ENCODE results near the gene ENTHD1.

DNA sequence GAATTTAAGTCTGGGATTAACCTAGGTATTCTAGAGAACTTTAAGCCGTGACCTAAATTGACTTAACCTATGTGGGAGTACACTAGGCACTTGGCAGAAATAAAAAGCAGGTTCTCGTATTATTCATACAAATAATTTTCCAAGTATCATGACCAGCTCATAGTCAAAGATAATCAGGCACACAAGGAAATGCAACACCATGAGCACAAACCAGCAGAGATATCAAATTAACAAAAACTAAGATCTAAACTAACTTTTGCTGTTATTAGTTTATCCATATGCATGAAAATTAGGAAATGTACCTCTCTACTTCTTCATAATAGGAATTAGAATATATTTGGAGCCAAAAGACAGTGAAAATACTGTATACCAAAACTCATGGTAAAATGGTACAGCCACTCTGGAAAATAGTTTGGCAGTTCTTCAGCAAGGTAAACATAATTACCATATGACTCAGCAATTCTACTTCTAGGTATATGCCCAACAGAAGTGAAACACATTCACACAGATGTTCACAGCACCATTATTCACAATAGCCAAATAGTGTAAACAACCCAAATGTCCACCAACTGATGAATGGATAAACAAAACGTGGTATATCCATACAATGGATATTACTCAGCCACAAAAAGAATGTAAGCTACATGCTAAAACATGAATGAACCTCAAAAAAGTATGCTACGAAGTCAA, 154.1 kb downstream of the ENTHD1 start:
- no peak for TF ChIP-seq POLR2AphosphoS5 (IDR thresholded peaks at IDR 0.05; ENCODE audit: low read depth, low read length)
- no peak for TF ChIP-seq POLR2A (IDR thresholded peaks at IDR 0.05; ENCODE audit: low read depth, low read length)
- TF ChIP-seq TAF1 (IDR thresholded peaks at IDR 0.05; ENCODE audit: borderline replicate concordance, low read depth, low read length) = no peak
